Caco-2 (cell line): ENCODE results near the gene RABGAP1L. TPM values are rescaled to one million over a fixed set of nuclear protein-coding genes. Genes with fewer than 3 reads are reported as not detected.

ENCODE experiments used
- BruUV-seq: library from RNA; stranded (reverse); fragments of 400-500 nt; replicated peaks from 2 replicates; lab custom pipeline; 2021; lab: Mats Ljungman, UMichigan
- CTCF ChIA-PET: fragments of 300-600 bp; sonication (Branson Sonifier 250); formaldehyde crosslinking; loops from one replicate; lab custom pipeline; 2022; ENCODE audit warnings: antibody characterized with exemption; lab: Charles Lee
- POLR2A ChIA-PET: fragments of 300-600 bp; sonication (Branson Sonifier 250); formaldehyde crosslinking; loops from one replicate; lab custom pipeline; 2022; ENCODE audit warnings: antibody characterized with exemption; lab: Charles Lee
- DNase-seq, 2 experiments: peaks; one replicate each; pipeline versions ENCODE4 v3.0.0 to v3.0.0-alpha.2; 2020 to 2022
- H3K27me3 ChIP-seq: replicated peaks from 2 replicates; pipeline ENCODE4 v1.6.0; 2011; ENCODE audit warnings: low read length; ENCODE audit not compliant: control insufficient read depth, insufficient read depth
- H3K36me3 ChIP-seq: 2 replicates; pipeline ENCODE4 v1.5.1; 2011; ENCODE audit warnings: low read length; ENCODE audit not compliant: control insufficient read depth, insufficient read depth
- H3K4me1 ChIP-seq: fragments of 250-450 bp; sonication (Bioruptor Pico); 2 replicates; pipeline ENCODE4 v1.5.1; 2020; ENCODE audit warnings: mild to moderate bottlenecking
- H3K4me3 ChIP-seq: 2 replicates; pipeline ENCODE4 v1.5.1; 2011; ENCODE audit warnings: low read depth, mild to moderate bottlenecking, control low read depth, low read length
- H3K9me3 ChIP-seq: fragments of 250-450 bp; sonication (Bioruptor Pico); 2 replicates; pipeline ENCODE4 v1.5.1; 2020; ENCODE audit warnings: mild to moderate bottlenecking, moderate library complexity
- H3K27ac Mint-ChIP-seq: one replicate; pipeline ENCODE4 v1.8.0; 2022; ENCODE audit warnings: mixed read lengths; ENCODE audit not compliant: unreplicated experiment
- H3K27me3 Mint-ChIP-seq: one replicate; pipeline ENCODE4 v1.8.0; 2022; ENCODE audit warnings: mixed read lengths; ENCODE audit not compliant: insufficient read depth, unreplicated experiment
- H3K36me3 Mint-ChIP-seq: one replicate; pipeline ENCODE4 v1.8.0; 2022; ENCODE audit warnings: mild to moderate bottlenecking, mixed read lengths; ENCODE audit not compliant: insufficient read depth, unreplicated experiment
- H3K4me1 Mint-ChIP-seq: one replicate; pipeline ENCODE4 v1.8.0; 2022; ENCODE audit warnings: low read depth, mixed read lengths; ENCODE audit not compliant: unreplicated experiment
- H3K4me3 Mint-ChIP-seq: one replicate; pipeline ENCODE4 v1.8.0; 2022; ENCODE audit warnings: mild to moderate bottlenecking, moderate library complexity, mixed read lengths; ENCODE audit not compliant: unreplicated experiment
- H3K9me3 Mint-ChIP-seq: one replicate; pipeline ENCODE4 v1.8.0; 2022; ENCODE audit warnings: mixed read lengths; ENCODE audit not compliant: unreplicated experiment
- CTCF ChIP-seq, 2 experiments: fragments of 200-600 bp in 1 of 2; IDR thresholded peaks; 1 replicate in 1 of 2; 2 replicates in 1 of 2; pipeline versions ENCODE4 v1.5.1 to v1.8.0; 2011 to 2022; ENCODE audit warnings: antibody characterized with exemption in 1 of 2, control low read depth in 1 of 2, inconsistent platforms in 1 of 2, low read depth in 1 of 2, low read length in 1 of 2, mild to moderate bottlenecking in 1 of 2, moderate library complexity in 1 of 2; ENCODE audit not compliant: insufficient read depth in 1 of 2, severe bottlenecking in 1 of 2, unreplicated experiment in 1 of 2
- intact Hi-C: fragments of 100-400 bp; cut with micrococcal nuclease; formaldehyde crosslinking; loops from one replicate; pipeline ENCODE4 v1.10.0; 2022; ENCODE audit not compliant: unreplicated experiment
- total RNA-seq: library from RNA; stranded (reverse); gene quantifications from 2 replicates; pipeline ENCODE4 v1.2.3, GENCODE V29; 2022

RABGAP1L gene
- total RNA-seq, 1 experiment from 2014 or later: 20.3 TPM

DNA sequence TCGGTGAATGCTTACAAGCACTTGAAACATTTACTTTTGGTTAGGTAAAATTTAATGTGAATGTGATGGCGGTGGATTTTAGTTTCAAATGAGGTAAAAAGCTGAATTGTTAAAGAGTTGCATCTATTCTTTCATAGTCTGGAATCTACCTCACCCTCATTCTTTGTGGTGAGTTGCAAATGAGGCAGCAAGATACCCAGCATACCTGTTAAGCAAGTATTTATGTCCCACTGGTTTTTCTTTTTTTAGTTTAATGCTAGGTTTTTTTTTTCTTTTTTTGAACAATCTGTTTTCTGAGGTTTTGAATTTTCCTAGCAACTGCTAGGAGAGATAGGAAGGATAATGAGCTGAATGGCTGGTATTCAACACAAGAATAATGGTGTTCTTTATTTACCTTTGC is 712.6 kb downstream of the RABGAP1L start:
- no peaks in the 10 kb centered on the region for H3K36me3 Mint-ChIP-seq
- no peaks in the 10 kb centered on the region for H3K4me1 Mint-ChIP-seq
- no peaks in the 10 kb centered on the region for H3K36me3 ChIP-seq
- no peaks in the 10 kb centered on the region for H3K27me3 ChIP-seq
- POLR2A ChIA-PET: no interaction called here
- no peak overlapping the region for H3K4me3 Mint-ChIP-seq
- TF ChIP-seq CTCF (IDR thresholded peaks at IDR 0.05; ENCODE audit: insufficient read depth in 1 of 2, low read depth in 1 of 2, low read length in 1 of 2, severe bottlenecking in 1 of 2, unreplicated experiment in 1 of 2): no peak
- no peak overlapping the region for H3K27ac Mint-ChIP-seq
- no TSS peak for BruUV-seq
- no peaks in the 10 kb centered on the region for H3K4me1 ChIP-seq
- H3K4me3 ChIP-seq: no peak overlapping the region
- intact Hi-C loops: no loop called here
- H3K9me3 ChIP-seq: no peaks in the 10 kb centered on the region
- no peaks in the 10 kb centered on the region for H3K9me3 Mint-ChIP-seq
- CTCF ChIA-PET: no interaction called here
- DNase-seq: no peak
- H3K27me3 Mint-ChIP-seq: no peaks in the 10 kb centered on the region

- intact Hi-C loops: no loop called here
- H3K36me3 Mint-ChIP-seq: no peaks in the 10 kb centered on the region
- BruUV-seq: no TSS peak
- Histone ChIP-seq H3K4me1 (no peaks in the 10 kb centered on the region), H3K36me3 (no peaks in the 10 kb centered on the region), H3K9me3 (no peaks in the 10 kb centered on the region), H3K27me3 (no peaks in the 10 kb centered on the region), H3K4me3 (no peak overlapping the region)
- ChIA-PET CTCF (no interaction called here), POLR2A (no interaction called here)
- no peaks in the 10 kb centered on the region for H3K27me3 Mint-ChIP-seq
- H3K27ac Mint-ChIP-seq: no peak overlapping the region
- no peaks in the 10 kb centered on the region for H3K4me1 Mint-ChIP-seq
- H3K4me3 Mint-ChIP-seq: no peak overlapping the region
- DNase-seq: no peak
- H3K9me3 Mint-ChIP-seq: no peaks in the 10 kb centered on the region
- TF ChIP-seq CTCF (IDR thresholded peaks at IDR 0.05; ENCODE audit: insufficient read depth in 1 of 2, low read depth in 1 of 2, low read length in 1 of 2, severe bottlenecking in 1 of 2, unreplicated experiment in 1 of 2): no peak
Observed at GRCh38 chr1:174872615-174873058, 713.3 kb downstream of the RABGAP1L start.

DNA sequence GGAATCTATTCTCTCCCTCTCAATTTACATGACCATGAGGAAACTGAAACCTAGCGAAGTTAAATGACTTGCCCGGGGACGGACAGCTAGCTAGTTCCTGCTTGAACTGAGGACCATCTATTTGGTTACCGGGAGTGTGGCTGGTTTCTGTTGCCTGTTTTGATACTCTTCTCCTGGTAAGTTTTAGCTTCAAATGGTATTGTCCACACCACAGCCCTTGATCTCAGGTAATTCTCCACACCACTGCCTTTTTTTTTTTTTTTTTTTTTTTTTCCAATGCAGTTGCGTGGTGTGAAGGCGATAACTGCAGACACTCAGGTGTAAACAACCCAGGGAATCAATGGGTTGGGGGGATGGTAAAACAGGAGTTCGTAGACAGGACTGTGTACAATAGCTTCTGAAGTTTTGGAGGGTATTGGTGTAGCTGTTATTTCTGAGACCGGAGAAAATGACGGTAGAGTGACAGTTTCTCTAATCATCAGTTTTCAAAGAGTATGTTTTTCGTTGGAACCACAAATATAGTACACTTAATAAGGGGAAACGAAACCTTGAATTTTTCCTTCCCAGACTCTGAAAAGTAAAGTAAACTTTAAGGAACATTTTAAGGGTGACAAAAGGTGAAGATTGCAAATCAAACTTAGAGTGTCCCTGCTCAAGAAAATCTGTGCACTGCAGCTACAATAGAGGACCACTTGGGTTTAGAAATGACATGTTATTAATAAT is 715.2 kb downstream of the RABGAP1L start:
- intact Hi-C loops: no loop called here
- ChIA-PET POLR2A (no interaction called here), CTCF (interaction anchor here (0.7 to 1.5 kb wide), 3 partner anchors 9 to 228 kb away, joined by 3 to 6 read pairs (median 5); no protein-coding TSS in a partner anchor)
- H3K36me3 ChIP-seq: no peaks in the 10 kb centered on the region
- H3K4me3 ChIP-seq: no peak overlapping the region
- no peak overlapping the region for H3K27ac Mint-ChIP-seq
- no peak for TF ChIP-seq CTCF (IDR thresholded peaks at IDR 0.05; ENCODE audit: insufficient read depth in 1 of 2, low read depth in 1 of 2, low read length in 1 of 2, severe bottlenecking in 1 of 2, unreplicated experiment in 1 of 2)
- no peak for DNase-seq
- no peaks in the 10 kb centered on the region for H3K27me3 ChIP-seq
- no peaks in the 10 kb centered on the region for H3K27me3 Mint-ChIP-seq
- H3K4me3 Mint-ChIP-seq: no peak overlapping the region
- H3K9me3 ChIP-seq: no peaks in the 10 kb centered on the region
- H3K36me3 Mint-ChIP-seq: no peaks in the 10 kb centered on the region
- BruUV-seq: no TSS peak
- H3K4me1 ChIP-seq: no peaks in the 10 kb centered on the region
- no peaks in the 10 kb centered on the region for H3K9me3 Mint-ChIP-seq
- H3K4me1 Mint-ChIP-seq: no peaks in the 10 kb centered on the region
